ENCODE results near the gene SYT7. TPM values are rescaled to one million over a fixed set of nuclear protein-coding genes. Genes with fewer than 3 reads are reported as not detected.

Gene SYT7
- total RNA-seq, 2 donors from 2014 or later = 2.0 to 3.4 TPM

DNA sequence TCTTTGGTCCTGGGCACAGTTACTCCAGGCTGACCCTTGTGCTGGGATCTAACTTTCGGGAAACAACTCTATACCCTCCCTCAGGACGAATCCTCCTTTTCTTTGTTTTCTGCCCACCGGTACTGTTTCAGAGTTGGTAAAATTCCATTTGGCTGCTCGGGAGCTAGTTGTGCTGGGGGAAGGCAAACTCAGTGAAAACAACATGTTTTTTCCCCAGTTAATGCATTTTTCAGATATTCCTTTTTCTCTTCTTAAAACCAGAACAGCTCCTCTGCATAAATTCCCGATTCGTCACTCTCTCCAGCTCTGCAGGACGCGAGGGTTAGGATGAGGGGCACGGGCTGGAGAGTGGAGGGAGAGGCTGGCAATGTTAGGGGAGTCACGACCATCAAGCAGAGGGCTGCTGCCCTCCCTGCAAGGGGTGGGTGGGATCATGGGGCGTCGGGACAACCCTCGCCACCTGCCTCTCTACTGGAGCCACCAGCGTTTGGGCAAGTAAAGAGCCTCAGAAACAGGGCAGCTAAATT is 41.0 kb downstream of the SYT7 start:
- Histone ChIP-seq H3K4me1 (ENCODE audit: control insufficient read depth, insufficient read depth, low read length) (no peaks in the 10 kb centered on the region), H3K9ac (ENCODE audit: extremely low read depth, low read length, poor library complexity, severe bottlenecking) (no peak overlapping the region), H3K27me3 (ENCODE audit: control insufficient read depth, insufficient read depth, low read length, poor library complexity, severe bottlenecking) (no peaks in the 10 kb centered on the region), H3K4me3 (ENCODE audit: low read length) (no peak overlapping the region), H3K27ac (ENCODE audit: low read depth, low read length) (peak overlapping the region; percentile 6), H3K9me3 (ENCODE audit: control insufficient read depth, low read length) (no peaks in the 10 kb centered on the region), H3K36me3 (ENCODE audit: control insufficient read depth, insufficient read depth, low read length) (no peaks in the 10 kb centered on the region)
- H3K9me3 Mint-ChIP-seq = no peaks in the 10 kb centered on the region
- H3K27ac Mint-ChIP-seq = peak overlapping the region; percentile 13
- H3K36me3 Mint-ChIP-seq (ENCODE audit: low read depth) = no peaks in the 10 kb centered on the region
- H3K27me3 Mint-ChIP-seq (ENCODE audit: insufficient read depth) = peaks cover 4% of the 10 kb centered on the region
- 60 to 69% methylated on average over 9 to 14 of the region's 14 CpGs for WGBS, 2 experiments (ENCODE audit: insufficient coverage in 1 of 2, insufficient read length in 1 of 2)
- peaks cover 30% of the 10 kb centered on the region for H3K4me1 Mint-ChIP-seq
- H3K4me3 Mint-ChIP-seq = no peak overlapping the region
- no peak for DNase-seq
- no peak for TF ChIP-seq CTCF (conservative IDR thresholded peaks at IDR 0.05)

DNA sequence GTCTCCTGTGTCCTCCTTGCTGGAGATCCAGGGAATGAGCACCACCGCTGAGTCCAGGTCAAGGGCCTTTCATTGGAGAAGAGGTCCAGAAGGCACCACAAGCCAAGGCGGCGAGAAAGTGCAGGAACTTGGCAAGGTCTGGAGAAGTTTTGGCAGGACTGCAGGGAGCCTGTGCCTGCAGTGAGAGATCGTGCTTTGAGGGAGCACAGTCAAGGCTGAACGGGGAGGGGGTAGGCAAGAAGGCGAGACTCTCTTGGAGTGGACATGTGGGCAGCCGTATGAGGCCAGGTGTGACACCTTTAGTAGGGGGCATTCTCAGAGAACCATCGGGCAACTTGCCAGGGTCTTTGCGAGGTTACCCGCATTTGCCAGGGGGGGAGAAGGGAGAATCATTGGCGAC is 41.9 kb downstream of the SYT7 start:
- Mint-ChIP-seq H3K4me3 (no peak overlapping the region), H3K27ac (no peak overlapping the region), H3K4me1 (peaks cover 30% of the 10 kb centered on the region), H3K9me3 (no peaks in the 10 kb centered on the region), H3K27me3 (ENCODE audit: insufficient read depth) (peaks cover 4% of the 10 kb centered on the region), H3K36me3 (ENCODE audit: low read depth) (no peaks in the 10 kb centered on the region)
- DNase-seq = no peak
- H3K36me3 ChIP-seq (ENCODE audit: control insufficient read depth, insufficient read depth, low read length) = no peaks in the 10 kb centered on the region
- H3K4me1 ChIP-seq (ENCODE audit: control insufficient read depth, insufficient read depth, low read length) = no peaks in the 10 kb centered on the region
- H3K9me3 ChIP-seq (ENCODE audit: control insufficient read depth, low read length) = no peaks in the 10 kb centered on the region
- no peak overlapping the region for H3K4me3 ChIP-seq (ENCODE audit: low read length)
- H3K9ac ChIP-seq (ENCODE audit: extremely low read depth, low read length, poor library complexity, severe bottlenecking) = no peak overlapping the region
- no peak overlapping the region for H3K27ac ChIP-seq (ENCODE audit: low read depth, low read length)
- no peak for TF ChIP-seq CTCF (conservative IDR thresholded peaks at IDR 0.05)
- no peaks in the 10 kb centered on the region for H3K27me3 ChIP-seq (ENCODE audit: control insufficient read depth, insufficient read depth, low read length, poor library complexity, severe bottlenecking)
- 93 to 97% methylated on average over 8 to 11 of the region's 11 CpGs for WGBS, 2 experiments (ENCODE audit: insufficient coverage in 1 of 2, insufficient read length in 1 of 2)

GRCh38 chr11:61538636-61538961 is 42.3 kb downstream of the SYT7 start:
- Mint-ChIP-seq H3K9me3 (no peaks in the 10 kb centered on the region), H3K27me3 (ENCODE audit: insufficient read depth) (peaks cover 4% of the 10 kb centered on the region), H3K36me3 (ENCODE audit: low read depth) (no peaks in the 10 kb centered on the region), H3K27ac (no peak overlapping the region), H3K4me1 (peaks cover 30% of the 10 kb centered on the region), H3K4me3 (no peak overlapping the region)
- no peak for DNase-seq
- Histone ChIP-seq H3K27me3 (ENCODE audit: control insufficient read depth, insufficient read depth, low read length, poor library complexity, severe bottlenecking) (no peaks in the 10 kb centered on the region), H3K9ac (ENCODE audit: extremely low read depth, low read length, poor library complexity, severe bottlenecking) (no peak overlapping the region), H3K36me3 (ENCODE audit: control insufficient read depth, insufficient read depth, low read length) (no peaks in the 10 kb centered on the region), H3K9me3 (ENCODE audit: control insufficient read depth, low read length) (no peaks in the 10 kb centered on the region), H3K4me3 (ENCODE audit: low read length) (no peak overlapping the region), H3K27ac (ENCODE audit: low read depth, low read length) (no peak overlapping the region), H3K4me1 (ENCODE audit: control insufficient read depth, insufficient read depth, low read length) (no peaks in the 10 kb centered on the region)
- TF ChIP-seq CTCF (conservative IDR thresholded peaks at IDR 0.05) = no peak
- WGBS, 2 experiments (ENCODE audit: insufficient coverage in 1 of 2, insufficient read length in 1 of 2) = 95% methylated on average over 9 of the region's 9 CpGs

Measured in endodermal cell (in vitro differentiated cells).